Muscle layer of colon (tissue), 2 donors: ENCODE results near the gene ALDH3B1.
A peak's percentile ranks its signal among the peaks of the same experiment; 100 is the strongest.

ENCODE experiments used
- H3K27ac ChIP-seq: one replicate; pipeline ENCODE4 v1.7.0; 2013; ENCODE audit warnings: low read depth, mild to moderate bottlenecking, low read length, moderate library complexity
- H3K27me3 ChIP-seq, 2 donors: one replicate each; pipeline ENCODE4 v1.7.0; 2013; ENCODE audit warnings: low read length in 2 of 2, mild to moderate bottlenecking in 2 of 2; ENCODE audit not compliant: insufficient read depth in 2 of 2, control insufficient read depth in 1 of 2
- H3K36me3 ChIP-seq: one replicate; pipeline ENCODE4 v1.7.0; 2013; ENCODE audit warnings: mild to moderate bottlenecking, low read length; ENCODE audit not compliant: insufficient read depth
- H3K4me1 ChIP-seq: one replicate; pipeline ENCODE4 v1.7.0; 2013; ENCODE audit warnings: mild to moderate bottlenecking, low read length; ENCODE audit not compliant: insufficient read depth
- H3K4me3 ChIP-seq, 2 donors: one replicate each; pipeline ENCODE4 v1.7.0; 2013; ENCODE audit warnings: low read length in 2 of 2, low read depth in 1 of 2, mild to moderate bottlenecking in 1 of 2, moderate library complexity in 1 of 2
- H3K9ac ChIP-seq: one replicate; pipeline ENCODE4 v1.7.0; 2013; ENCODE audit warnings: low read length
- H3K9me3 ChIP-seq: one replicate; pipeline ENCODE4 v1.7.0; 2013; ENCODE audit warnings: mild to moderate bottlenecking, low read length
- donor health status: abdominal sarcoma.
- donor health status: Adenocarcinoma of cecum.

ALDH3B1 gene

DNA sequence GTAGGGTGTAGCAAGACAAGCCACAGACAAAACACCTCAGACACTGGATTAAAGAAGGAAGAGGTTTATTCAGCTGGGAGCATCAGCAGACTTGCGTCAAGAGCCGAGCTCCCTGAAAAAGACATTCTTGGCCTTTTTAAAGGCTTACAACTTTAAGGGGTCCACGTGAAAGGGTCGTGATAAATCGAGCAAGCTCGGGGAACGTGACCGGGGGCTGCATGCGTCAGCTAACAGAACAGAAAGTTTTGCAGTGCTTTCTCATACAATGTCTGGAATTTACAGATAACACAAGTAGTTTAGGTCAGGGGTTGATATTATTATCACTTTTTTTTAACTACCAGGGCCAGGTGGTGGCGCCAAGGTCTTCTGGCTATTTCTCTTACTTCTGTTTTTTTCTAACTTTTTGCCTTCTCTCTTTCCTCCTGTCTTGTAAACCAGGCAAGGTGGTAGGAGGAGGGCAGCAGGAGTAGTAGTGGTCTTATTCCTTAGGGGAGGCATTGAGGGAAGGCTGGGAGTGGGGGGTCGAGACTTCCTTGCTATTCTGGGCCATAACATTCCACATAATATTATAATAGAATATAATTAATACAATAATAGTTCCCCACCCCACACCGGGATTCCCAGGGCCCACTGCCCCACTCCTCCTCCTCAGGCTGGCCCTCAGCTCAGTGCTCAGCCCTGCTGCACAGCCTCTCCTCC lies 587 bp upstream of the ALDH3B1 start:
- Histone ChIP-seq H3K9ac (no peak overlapping the region), H3K27me3 (no peaks in the 10 kb centered on the region), H3K9me3 (no peaks in the 10 kb centered on the region), H3K4me1 (peaks cover 32% of the 10 kb centered on the region), H3K4me3 (no peak overlapping the region), H3K27ac (peak overlapping the region; percentile 92), H3K36me3 (no peaks in the 10 kb centered on the region)

DNA sequence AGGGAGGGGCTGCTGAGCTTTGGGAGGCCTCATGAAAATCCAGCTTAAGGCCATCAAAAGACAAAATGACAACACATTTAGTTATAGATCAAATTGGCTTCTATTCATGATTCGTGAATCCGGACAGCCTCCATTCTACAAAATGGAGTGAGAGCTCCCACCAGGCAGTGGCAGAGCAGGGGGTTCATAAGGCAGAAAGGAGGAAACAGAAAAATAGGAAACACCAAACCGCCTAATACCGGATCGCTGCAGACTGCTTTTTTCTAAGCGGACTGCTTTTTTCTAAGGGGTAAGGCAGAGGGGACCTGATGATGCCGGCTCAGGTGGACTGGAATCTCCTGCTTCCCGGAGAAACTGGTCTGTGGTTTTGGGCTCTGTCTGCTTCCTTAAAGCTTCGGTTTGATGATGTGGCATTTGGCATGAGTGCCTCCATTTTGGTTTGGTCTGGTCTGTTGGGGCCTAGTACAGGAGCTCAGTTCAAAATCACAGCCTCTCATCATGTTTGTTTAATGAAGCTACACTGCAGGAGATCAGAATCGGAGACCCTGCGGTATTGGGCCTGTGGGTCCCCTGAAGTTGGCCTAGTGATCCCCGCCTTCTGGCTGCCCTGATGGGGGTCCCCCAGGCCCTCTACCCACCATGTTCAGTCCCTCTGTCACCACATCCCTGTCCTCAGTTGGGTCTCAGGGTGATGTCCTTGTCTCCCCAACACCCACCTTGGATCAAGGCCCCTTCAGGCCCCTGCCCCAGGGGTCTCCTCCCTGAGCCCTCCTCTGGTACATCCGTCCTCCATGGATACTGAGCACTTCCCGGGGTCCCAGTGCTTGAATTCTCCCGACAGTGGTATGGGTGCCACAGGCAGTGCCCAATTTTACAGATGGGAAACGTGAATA lies 1.2 kb downstream of the ALDH3B1 start:
- peak overlapping the region; percentile 39 to 59 for H3K4me3 ChIP-seq
- H3K4me1 ChIP-seq: peaks cover 34% of the 10 kb centered on the region
- H3K9me3 ChIP-seq: no peaks in the 10 kb centered on the region
- peak overlapping the region; percentile 92 for H3K27ac ChIP-seq
- peak overlapping the region; percentile 44 for H3K9ac ChIP-seq
- no peaks in the 10 kb centered on the region for H3K27me3 ChIP-seq
- no peaks in the 10 kb centered on the region for H3K36me3 ChIP-seq

DNA sequence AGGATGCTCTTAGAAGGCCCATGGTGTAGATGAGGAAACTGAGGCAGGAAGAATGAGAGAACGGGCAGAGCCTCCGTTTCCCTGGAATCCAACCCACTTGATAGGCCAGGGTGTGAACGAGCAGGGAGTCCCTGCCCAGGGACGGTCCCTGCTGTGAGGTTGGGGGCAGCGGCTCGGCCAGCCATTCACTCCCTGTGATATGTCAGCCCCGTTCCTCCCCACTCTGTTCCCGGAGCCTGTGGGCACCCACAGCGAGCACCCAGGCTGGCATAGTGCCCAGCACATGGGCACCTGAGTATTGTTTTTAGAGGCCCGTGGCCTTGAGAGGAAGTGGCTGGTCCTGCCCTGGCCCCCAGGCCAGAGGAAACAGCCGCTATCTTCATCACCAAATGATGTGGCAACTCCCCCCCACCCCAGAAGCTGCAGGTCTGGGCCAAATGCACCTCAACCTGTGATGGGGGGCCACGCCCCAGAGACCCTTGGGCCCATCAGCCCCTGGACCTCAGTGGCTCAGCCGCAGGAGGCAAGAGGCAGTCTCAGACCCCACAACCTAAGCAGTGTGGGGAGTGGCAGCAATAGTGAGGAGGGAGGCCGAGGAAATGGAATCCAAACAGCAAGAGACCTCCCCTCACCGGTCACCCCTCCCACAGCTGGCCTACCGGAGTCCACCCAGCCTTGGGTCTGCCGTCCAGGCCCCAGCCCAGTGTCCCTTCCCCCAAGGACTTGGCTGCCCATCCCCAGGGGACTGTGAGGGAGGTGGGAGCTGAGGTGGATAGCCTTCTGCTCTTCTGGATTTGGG lies 2.1 kb downstream of the ALDH3B1 start:
- Histone ChIP-seq H3K4me1 (peaks cover 34% of the 10 kb centered on the region), H3K27me3 (no peaks in the 10 kb centered on the region), H3K36me3 (no peaks in the 10 kb centered on the region), H3K9me3 (no peaks in the 10 kb centered on the region), H3K27ac (no peak overlapping the region), H3K4me3 (no peak overlapping the region), H3K9ac (no peak overlapping the region)

DNA sequence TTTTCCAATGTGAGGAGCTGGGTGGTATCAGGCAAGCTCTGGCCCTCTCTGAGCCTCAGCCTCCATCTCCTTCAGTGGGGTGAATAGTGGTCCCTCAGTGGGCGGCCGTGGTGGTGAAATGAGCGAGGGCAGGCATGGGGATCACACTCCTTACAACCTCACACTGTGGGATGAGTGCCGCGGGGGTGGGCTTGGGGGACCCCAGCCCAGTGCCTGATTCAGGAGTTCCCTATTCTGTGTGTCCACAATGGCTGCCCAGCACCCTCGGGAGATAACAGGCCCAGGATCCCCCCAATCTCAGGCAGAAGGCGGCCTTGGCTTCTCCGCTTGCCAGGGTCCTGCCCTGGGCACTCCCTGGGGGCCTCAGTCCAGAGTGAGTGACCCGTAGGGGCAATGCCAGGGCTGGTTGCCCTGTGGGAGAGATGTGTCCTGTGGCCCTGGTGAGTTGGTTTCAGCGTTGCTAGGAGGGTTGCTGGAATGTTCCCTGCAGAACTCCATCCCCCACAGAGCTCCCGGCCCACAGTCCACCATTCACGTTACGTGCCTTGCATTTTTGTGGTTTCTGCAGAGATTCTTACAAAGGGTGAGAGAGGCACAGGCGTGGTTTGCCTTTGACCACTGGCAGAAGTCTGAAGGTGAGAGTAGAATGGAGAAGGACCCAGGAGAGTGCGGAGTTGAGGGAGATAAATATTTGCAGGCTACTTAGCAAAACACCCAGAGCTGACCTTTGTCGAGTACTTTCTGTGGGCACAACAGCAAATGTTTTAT lies 2.9 kb downstream of the ALDH3B1 start:
- no peak overlapping the region for H3K27ac ChIP-seq
- H3K4me1 ChIP-seq: peaks cover 34% of the 10 kb centered on the region
- H3K4me3 ChIP-seq: no peak overlapping the region

DNA sequence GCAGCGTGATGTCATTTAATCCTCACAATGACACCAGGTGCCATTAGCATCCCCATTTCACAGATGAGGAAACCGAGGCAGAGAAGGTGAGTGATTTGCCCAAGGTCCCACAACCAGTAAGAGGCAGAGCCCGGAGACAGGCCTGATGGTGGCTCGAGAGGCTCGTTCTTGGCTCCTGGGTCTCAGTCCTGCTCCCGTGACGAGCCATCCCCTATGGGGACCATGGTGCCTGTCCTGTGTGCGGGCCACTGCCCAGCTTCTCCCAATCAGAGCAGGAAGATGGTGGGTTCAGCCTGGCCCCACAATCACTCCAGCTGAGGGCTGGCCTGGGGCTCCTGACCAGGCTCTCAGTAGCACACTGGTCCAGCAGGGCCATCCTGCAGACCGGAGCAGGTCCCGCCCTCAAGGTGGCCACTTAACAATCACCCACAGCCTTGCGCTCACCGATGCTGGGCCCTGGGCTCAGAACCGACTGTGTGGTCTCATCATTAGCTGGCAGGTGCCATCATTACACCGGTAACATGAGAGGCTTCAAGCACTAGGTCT lies 3.6 kb downstream of the ALDH3B1 start:
- no peaks in the 10 kb centered on the region for H3K36me3 ChIP-seq
- no peaks in the 10 kb centered on the region for H3K9me3 ChIP-seq
- peak overlapping the region; percentile 39 for H3K27ac ChIP-seq
- H3K4me3 ChIP-seq: no peak overlapping the region
- peaks cover 34% of the 10 kb centered on the region for H3K4me1 ChIP-seq
- H3K27me3 ChIP-seq: no peaks in the 10 kb centered on the region
- H3K9ac ChIP-seq: no peak overlapping the region

More for the DNA sequence above, 2.9 kb downstream of the ALDH3B1 start:
- Histone ChIP-seq H3K9ac (no peak overlapping the region), H3K27me3 (no peaks in the 10 kb centered on the region), H3K36me3 (no peaks in the 10 kb centered on the region), H3K9me3 (no peaks in the 10 kb centered on the region)

DNA sequence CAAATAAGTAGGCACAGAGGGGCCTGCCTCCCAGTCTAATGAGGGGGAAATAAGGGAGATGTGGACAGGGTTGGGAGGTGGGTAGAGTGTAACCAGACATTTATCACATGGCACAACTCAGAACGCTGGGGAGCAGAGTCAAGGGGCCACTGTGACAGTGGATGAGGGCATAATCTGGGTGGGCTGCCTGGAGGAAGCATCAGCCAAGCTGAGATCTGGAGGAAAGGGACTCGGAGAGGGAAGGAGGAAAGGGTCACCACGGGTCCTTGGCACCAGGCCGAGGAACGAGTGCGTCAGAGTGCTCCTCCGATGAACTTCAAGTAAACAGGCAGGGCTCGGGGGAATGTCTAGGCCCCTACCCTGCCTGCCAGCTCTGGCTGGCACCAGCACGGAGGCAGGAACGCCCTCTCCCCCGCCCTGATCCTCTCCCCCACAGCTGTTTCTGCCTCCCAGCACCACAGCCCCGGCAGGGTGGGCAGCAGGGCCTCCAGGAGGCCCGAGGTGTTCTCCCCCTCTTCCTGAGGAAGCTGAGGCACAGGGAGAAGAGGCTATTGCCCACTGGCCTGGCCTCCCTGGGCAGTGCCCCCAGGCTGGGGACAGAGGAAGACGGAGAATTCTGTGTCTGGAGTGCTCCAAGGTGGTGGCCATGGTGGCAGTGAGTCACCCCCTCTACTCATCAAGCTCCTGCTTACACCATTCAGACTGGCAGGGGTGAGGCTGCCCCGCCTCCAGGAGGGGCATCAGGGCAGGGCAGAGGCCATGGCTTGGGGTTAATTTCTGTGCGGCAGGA lies 4.2 kb downstream of the ALDH3B1 start:
- no peaks in the 10 kb centered on the region for H3K27me3 ChIP-seq
- H3K4me3 ChIP-seq: peak overlapping the region in 1 of 2 donors; percentile 14
- H3K9me3 ChIP-seq: no peaks in the 10 kb centered on the region
- H3K36me3 ChIP-seq: no peaks in the 10 kb centered on the region
- peaks cover 32% of the 10 kb centered on the region for H3K4me1 ChIP-seq
- H3K27ac ChIP-seq: peak overlapping the region; percentile 39
- H3K9ac ChIP-seq: no peak overlapping the region

DNA sequence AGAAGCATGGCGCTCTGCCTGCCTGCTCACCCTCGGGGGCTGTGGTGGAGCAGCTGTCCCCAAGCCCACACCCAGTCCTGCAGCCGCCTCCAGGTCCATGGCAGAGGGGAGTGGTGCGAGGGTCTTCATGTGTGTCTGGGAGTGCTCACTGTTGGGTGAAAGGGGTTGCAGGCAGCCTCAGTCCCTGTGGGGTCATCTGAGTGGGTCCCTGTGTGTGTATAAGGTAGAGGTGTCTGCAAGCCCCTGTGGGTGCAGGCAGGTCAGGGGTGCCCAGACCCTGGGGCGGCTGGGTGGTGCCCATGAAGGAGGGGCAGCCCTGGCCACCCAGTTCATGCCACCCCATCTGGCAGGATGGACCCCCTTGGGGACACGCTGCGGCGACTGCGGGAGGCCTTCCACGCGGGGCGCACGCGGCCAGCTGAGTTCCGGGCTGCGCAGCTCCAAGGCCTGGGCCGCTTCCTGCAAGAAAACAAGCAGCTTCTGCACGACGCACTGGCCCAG lies 4.9 kb downstream of the ALDH3B1 start:
- H3K27ac ChIP-seq: no peak overlapping the region
- H3K36me3 ChIP-seq: no peaks in the 10 kb centered on the region
- no peaks in the 10 kb centered on the region for H3K9me3 ChIP-seq
- peaks cover 27% of the 10 kb centered on the region for H3K4me1 ChIP-seq
- no peak overlapping the region for H3K4me3 ChIP-seq
- H3K27me3 ChIP-seq: no peaks in the 10 kb centered on the region
- no peak overlapping the region for H3K9ac ChIP-seq

DNA sequence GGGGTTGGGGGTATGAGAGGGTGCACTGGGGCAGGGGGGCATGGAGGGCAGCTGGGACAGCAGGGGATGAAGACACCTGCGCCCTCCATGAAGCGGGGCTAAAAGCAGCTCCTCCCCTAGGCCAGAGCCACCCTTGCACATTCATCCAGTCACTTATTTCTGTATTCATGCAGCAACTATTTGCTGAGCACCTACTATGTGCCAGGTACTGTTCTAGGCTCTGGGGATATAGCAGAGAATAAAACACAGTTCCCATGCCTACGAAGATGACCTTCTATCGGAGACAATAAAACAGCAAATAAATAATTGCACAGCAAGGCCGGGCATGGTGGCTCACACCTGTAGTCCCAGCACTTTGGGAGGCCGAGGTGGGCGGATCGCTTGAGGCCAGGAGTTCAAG lies 5.3 kb downstream of the ALDH3B1 start:
- Histone ChIP-seq H3K4me1 (peaks cover 22% of the 10 kb centered on the region), H3K27ac (no peak overlapping the region)

DNA sequence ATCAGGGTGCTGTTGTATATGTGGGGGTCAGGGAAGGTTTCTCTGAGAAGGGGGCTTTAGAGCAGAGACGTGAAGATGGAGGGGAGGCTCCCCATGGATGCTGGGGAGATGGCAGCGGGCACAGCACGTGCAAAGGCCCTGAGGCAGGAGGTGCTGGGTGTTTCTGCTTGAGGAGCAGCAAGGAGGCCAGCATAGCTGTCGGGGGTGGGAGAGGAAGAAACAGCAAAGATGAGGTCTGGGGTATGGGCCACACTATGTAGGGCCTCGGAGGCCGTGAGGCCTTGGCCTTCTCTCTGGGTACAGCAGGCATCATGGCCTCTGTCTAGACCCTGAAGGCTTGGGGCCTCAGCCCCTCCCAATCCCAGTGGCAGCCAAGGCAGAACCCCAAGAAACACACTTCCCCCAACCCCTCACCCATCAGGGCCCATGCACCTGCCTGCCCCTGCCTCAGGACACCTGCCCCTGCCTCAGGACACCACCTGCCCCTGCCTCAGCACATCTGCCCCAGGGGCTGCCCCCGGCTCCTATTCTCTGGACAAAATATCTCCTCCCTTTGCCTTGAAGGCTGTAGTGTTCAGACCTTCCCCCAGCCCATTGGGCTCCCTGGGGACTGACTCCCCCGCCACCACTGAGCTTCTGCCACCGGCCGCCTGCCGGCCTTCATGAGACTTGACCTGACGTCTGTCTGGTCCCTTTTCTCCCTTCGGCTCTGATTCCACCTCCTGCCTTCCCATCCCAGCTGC lies 6.2 kb downstream of the ALDH3B1 start:
- Histone ChIP-seq H3K36me3 (no peaks in the 10 kb centered on the region), H3K4me3 (no peak overlapping the region), H3K9me3 (no peaks in the 10 kb centered on the region), H3K9ac (no peak overlapping the region), H3K27me3 (no peaks in the 10 kb centered on the region), H3K27ac (no peak overlapping the region), H3K4me1 (peaks cover 13% of the 10 kb centered on the region)

More for the DNA sequence above, 5.3 kb downstream of the ALDH3B1 start:
- H3K4me3 ChIP-seq: no peak overlapping the region
- no peaks in the 10 kb centered on the region for H3K9me3 ChIP-seq
- H3K27me3 ChIP-seq: no peaks in the 10 kb centered on the region
- no peak overlapping the region for H3K9ac ChIP-seq
- no peaks in the 10 kb centered on the region for H3K36me3 ChIP-seq
